HG03025 (cell line): ENCODE measurements around the gene LRRC23.
"Not testable (repeated sequence)": the region's sequence is repeated elsewhere in the genome, so short reads cannot be mapped to it uniquely, and the experiment has no call there.

Source experiments
- ATAC-seq: cut with Tn5 transposase; IDR thresholded peaks from one replicate; pipeline ENCODE4 v1.9.1; 2021; ENCODE audit warnings: mild to moderate bottlenecking, moderate library complexity; ENCODE audit not compliant: unreplicated experiment, low FRiP score

The LRRC23 gene

DNA sequence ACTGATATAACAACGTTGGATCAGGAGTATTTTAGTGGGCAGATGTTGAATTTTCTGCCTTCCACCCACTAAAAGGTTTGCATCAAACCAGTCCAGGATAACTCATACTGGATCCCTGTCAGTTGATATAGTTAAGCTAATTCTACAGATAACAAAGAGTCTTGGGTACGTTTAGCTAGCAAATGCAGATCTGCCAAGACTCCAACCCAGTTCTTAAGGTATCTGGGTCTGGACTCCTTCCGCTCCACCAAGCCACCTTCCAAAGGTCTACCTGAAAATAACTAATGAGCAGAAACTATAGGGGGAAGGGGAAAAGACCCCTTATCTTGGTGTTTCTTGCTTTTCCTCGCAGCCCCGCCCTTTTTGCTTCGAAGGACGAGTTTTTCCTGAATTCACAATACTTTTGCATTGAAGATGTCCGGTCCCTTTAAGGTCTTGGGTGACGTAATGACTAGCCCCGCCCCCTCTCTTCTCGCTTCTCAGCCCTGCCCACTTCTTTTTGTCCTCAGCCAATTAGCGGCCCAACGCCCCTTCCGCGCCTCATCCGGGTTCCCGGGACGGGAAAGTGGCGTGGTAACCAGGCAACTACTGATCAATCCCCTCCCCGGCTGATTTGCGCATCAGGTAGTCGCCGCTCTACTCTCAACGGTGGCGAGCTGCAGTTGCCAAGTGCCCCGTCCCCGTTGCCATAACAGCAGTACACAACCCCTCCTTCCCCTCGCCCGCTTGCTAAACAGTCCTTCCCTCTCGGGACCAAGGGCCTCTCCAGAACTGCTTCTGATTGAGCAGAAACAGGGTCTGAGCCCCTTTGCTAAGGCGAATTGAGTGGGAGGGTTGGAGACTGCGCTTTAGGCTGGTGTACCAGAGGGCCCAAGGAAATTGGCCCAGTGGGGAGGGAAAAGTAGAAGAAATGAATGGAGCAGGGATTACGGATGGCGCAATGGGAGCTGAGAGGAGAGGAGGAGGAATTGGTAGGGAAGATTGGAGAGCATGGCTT lies at the start of gene LRRC23:
Gene LRRC23, plus strand, starts transcription at position 543 of the 997 bp plus-strand sequence. CDS start 812 bp downstream, outside the sequence.
- peak; percentile 86 for ATAC-seq

DNA sequence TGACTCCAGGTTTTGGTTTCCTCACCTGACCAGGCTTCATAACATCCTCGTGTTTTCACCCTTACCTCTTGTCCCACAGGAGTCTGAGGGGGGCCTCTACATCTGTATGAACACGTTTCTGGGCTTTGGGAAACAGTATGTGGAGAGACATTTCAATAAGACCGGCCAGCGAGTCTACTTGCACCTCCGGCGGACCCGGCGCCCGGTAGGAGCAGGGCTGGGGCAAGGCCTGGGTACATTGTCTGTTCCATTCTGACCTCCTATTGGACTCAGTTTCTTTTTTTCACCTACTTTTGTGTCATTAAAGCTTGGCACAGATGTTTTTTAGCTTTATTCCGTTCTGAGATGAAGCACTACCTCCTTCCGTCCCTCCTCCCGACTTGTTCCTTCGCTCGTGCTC lies 49.3 kb upstream of the LRRC23 start:
- ATAC-seq, result no peak

GRCh38 chr12:6858799-6859198 lies 45.8 kb upstream of the LRRC23 start:
- ATAC-seq, result no peak

DNA sequence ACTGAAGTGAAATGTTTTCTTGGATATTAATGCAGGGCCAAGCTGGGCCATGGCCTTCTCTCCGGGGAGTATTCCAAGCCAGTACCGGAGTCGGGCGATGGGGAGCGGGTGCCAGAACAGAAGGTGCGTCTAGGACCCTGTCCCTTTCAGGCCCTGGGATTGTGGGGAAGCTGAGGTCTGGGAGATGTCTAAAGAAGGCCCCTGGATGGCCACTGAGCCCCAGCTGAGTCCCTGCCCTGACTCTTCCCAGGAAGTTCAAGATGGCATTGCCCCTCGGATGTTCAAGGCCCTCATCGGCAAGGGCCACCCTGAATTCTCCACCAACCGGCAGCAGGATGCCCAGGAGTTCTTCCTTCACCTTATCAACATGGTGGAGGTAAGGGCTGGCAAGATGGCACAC lies 44.5 kb upstream of the LRRC23 start:
- ATAC-seq, result no peak

GRCh38 chr12:6860942-6861341 lies 43.7 kb upstream of the LRRC23 start:
- no peak for ATAC-seq

GRCh38 chr12:6861391-6861790 lies 43.2 kb upstream of the LRRC23 start:
- no peak for ATAC-seq

GRCh38 chr12:6863033-6863432 lies 41.6 kb upstream of the LRRC23 start:
- ATAC-seq, result no peak

GRCh38 chr12:6863586-6864321 lies 40.9 kb upstream of the LRRC23 start:
- no peak for ATAC-seq

DNA sequence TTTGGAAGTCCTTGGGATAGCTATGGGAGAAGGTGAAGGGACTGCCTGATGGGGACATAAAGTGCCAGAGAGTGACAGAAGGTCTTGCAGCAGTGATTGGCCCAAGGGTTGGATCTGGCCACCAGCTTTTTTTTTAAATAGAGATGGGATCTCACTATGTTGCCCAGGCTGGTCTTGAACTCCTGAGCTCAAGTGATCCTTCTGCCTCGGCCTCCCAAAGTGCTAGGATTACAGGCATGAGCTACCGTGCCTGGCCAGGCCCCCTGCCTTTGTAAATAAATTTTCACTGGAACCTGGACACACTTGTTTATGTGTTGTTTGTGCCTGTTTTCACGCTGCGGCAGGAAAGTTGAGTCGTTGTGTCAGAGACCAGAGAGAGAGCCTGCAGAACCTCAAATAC lies 39.3 kb upstream of the LRRC23 start:
- not testable (repeated sequence) for ATAC-seq

DNA sequence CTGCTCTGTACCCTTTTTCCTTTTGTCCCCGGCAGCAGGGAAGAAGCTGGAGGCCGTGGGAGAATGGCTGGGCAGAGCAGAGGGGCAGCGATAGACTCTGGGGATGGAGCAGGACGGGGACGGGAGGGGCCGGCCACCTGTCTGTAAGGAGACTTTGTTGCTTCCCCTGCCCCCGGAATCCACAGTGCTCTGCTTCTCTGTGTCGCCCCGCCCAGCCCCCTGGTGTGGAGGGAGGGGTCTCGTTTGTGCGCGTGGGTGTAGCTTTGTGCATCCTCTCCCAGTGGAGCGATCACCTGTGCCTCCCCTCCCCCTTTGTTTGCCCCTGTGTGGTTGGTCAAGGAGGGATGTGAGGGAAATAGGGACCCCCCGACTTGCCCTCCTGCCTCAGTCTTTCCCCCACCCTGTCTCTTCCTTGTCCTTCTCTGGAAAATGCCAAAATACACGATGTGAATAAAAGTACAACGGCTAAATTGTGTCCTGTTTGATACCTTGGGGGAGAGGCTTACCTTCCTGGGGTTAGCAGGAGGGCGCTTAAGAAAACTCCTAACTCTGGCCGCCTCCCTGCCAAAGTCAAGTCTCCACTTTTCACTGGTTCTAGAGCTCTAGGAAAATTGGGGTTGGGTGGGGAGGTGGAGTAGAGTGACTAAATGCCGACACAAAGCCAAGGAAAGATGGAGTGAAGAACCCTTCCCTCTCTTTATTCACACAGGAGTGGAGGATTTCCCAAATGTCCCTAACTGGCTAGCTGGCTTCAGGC lies 38.3 kb upstream of the LRRC23 start:
- ATAC-seq, result no peak

DNA sequence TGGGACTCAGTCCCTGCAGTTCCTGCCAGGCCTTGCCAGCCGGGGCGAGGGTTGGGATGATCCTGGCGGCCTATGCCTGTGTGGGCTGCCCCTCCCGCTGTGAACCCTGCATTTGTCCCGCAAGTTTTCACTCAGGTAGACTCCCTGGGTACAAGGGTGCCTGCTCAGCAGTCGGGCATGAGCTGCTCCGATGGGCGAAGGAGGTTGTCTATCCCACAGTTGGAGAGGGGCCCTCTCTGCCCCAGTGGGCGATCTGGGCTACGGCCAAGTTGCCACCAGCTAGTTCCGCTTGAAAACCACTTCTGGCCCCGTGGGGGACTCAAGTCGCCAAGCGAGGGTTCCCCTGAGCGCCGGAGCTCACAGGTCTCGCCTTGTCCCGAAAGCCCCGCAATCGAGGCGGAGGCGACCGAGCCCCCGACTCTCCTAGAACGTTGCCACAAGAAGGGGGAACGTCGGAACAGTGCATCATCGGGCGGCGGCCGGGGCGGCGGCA lies 37.7 kb upstream of the LRRC23 start:
- ATAC-seq, result peak; percentile 8

DNA sequence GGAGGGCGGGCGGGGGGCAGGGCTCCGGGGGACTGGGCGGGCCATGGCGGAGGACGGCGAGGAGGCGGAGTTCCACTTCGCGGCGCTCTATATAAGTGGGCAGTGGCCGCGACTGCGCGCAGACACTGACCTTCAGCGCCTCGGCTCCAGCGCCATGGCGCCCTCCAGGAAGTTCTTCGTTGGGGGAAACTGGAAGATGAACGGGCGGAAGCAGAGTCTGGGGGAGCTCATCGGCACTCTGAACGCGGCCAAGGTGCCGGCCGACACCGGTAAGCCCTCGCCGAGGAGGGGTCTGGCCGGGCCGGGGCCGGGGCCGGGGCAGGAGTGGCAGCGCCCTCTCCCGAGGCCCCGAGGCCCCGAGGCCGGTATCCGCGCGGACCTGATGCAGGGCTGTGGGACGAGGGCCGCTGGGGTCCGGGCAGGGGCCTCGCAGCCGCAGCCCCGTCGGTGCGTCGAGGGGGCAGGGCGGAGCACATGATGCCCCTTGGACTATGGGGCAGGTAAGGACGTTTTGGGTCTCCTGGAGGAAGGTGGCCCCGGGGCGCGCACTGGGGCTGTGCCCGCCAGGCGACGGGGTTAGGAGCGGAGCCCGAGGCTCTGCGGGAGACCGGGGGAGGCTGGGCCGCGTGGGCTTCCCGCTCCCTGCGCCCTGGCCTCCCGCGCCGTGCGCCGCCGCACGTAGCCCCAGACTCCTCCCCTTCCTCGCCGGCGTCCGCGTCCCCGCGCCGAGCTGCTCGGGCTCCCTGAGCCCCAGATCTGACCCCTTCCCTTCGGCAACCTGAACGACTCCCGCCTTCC lies 37.0 kb upstream of the LRRC23 start, which contains the start of gene TPI1:
Gene TPI1, plus strand, starts transcription at position 119 of the 798 bp plus-strand sequence. Its CDS starts 36 bp downstream, at position 155.
- peak; percentile 59 for ATAC-seq

- ATAC-seq, result no peak
Observed at GRCh38 chr12:6868211-6869048, 36.2 kb upstream of the LRRC23 start.

GRCh38 chr12:6869049-6870021 lies 35.3 kb upstream of the LRRC23 start:
- ATAC-seq, result no peak

DNA sequence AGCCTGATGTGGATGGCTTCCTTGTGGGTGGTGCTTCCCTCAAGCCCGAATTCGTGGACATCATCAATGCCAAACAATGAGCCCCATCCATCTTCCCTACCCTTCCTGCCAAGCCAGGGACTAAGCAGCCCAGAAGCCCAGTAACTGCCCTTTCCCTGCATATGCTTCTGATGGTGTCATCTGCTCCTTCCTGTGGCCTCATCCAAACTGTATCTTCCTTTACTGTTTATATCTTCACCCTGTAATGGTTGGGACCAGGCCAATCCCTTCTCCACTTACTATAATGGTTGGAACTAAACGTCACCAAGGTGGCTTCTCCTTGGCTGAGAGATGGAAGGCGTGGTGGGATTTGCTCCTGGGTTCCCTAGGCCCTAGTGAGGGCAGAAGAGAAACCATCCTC lies 34.3 kb upstream of the LRRC23 start:
- ATAC-seq, result not testable (repeated sequence)

- ATAC-seq, result no peak
Observed at GRCh38 chr12:6871052-6871957, 33.3 kb upstream of the LRRC23 start.
